Measurements from ENCODE around the gene ELAVL4.

Gene ELAVL4

DNA sequence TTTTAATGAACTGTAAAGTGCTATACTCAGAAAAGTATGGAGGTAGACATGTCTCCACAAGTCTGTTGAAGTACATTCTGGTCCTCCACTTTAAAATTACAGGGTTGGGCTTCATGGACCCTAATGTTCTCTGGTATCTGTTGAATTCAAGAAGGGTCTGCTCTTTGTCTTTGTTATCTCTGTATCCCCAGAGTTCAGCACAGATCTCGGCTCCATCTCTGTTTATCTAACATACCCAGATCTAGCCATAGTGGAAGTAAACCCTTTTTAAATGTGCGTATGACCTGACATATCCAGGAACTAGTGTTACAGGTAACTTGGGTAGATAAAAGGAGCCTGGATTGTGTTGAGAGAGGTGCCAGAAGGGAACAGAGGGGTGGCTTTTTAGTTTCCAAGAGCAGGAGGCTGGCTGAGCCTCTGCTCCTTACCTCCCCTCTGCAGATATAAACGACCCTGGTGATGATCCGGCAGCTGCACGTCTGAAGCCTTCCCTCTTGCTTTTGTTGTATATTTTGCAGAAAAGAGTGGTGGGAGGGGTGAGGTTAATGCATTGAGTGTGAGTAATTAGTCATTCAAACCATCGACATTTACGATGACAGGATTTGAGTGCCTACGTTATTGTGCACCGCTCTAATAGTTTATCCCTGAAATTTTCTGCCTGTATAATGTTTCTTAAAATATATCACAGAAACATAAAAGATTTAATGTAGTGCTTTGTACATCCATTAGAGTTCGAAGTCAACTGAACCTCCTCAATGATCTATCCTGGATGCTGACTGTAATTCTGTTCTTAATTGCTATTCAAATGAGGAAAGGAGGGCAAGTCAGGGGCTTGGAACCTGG, 30.8 kb downstream of the ELAVL4 start:
- TF ChIP-seq REST (IDR thresholded peaks at IDR 0.05; ENCODE audit: low read depth) = no peak
- no peak for TF ChIP-seq CEBPB (IDR thresholded peaks at IDR 0.05)
- no peak for TF ChIP-seq FOXM1 (IDR thresholded peaks at IDR 0.05; ENCODE audit: borderline replicate concordance, low read depth)
- no peak for TF ChIP-seq MAX (IDR thresholded peaks at IDR 0.05)
- TF ChIP-seq EGR1 (IDR thresholded peaks at IDR 0.05) = no peak
- TF ChIP-seq NFIC (IDR thresholded peaks at IDR 0.05) = no peak
- no peak for TF ChIP-seq TCF12 (IDR thresholded peaks at IDR 0.05; ENCODE audit: low read depth)
- no peak for TF ChIP-seq ZBTB7A (IDR thresholded peaks at IDR 0.05; ENCODE audit: low read depth)
- TF ChIP-seq CREB1 (IDR thresholded peaks at IDR 0.05; ENCODE audit: low read depth) = no peak

GRCh38 chr1:50140182-50140447, 31.4 kb downstream of the ELAVL4 start:
- TF ChIP-seq EP300 (IDR thresholded peaks at IDR 0.05; ENCODE audit: borderline replicate concordance) (no peak), TAF1 (IDR thresholded peaks at IDR 0.05; ENCODE audit: low read depth) (no peak), ZBTB7A (IDR thresholded peaks at IDR 0.05; ENCODE audit: low read depth) (no peak), NFIC (IDR thresholded peaks at IDR 0.05) (no peak), EGR1 (IDR thresholded peaks at IDR 0.05) (no peak), USF1 (IDR thresholded peaks at IDR 0.05) (no peak), YY1 (IDR thresholded peaks at IDR 0.05; ENCODE audit: low read depth) (no peak), FOXM1 (IDR thresholded peaks at IDR 0.05; ENCODE audit: borderline replicate concordance, low read depth) (no peak), CEBPB (IDR thresholded peaks at IDR 0.05) (no peak)

DNA sequence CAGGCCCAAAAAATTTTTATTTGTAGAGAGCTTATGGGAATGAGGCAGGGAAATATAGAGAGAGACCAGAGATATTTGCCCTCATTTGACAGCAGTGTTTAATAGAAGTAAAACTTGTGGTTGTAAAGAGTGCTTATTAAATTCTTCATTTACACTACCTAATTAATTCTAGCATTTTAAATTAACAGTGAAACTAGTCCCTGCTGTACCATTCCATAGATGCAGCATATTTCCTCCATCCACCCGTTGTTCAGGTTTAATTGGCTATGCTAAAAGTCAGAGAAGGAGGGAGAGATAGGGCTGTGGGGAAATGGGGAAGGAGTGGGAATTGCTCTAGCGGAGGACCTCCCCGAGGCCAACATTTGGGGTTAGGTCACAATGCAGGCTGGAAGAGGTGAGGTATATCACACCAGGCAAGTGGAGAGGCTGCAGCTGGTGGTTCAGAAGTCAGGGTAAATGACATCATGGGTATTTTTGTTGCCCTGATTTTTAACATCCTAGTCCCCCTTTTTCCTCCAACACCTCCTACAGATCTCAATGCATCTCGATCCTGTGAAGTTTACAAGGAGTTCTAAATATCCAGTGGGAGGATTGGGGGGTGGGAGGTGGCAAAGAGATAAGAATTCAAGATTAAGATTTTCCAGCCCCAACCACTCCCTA, 38.6 kb downstream of the ELAVL4 start:
- TF ChIP-seq MAX (IDR thresholded peaks at IDR 0.05) (no peak), EP300 (IDR thresholded peaks at IDR 0.05; ENCODE audit: borderline replicate concordance) (no peak), TCF12 (IDR thresholded peaks at IDR 0.05; ENCODE audit: low read depth) (no peak), TEAD4 (IDR thresholded peaks at IDR 0.05) (no peak), RAD21 (IDR thresholded peaks at IDR 0.05; ENCODE audit: low read depth) (no peak), YY1 (IDR thresholded peaks at IDR 0.05; ENCODE audit: low read depth) (no peak), USF1 (IDR thresholded peaks at IDR 0.05) (no peak), REST (IDR thresholded peaks at IDR 0.05; ENCODE audit: low read depth) (no peak), TAF1 (IDR thresholded peaks at IDR 0.05; ENCODE audit: low read depth) (no peak), EGR1 (IDR thresholded peaks at IDR 0.05) (no peak), CREB1 (IDR thresholded peaks at IDR 0.05; ENCODE audit: low read depth) (no peak), ZBTB7A (IDR thresholded peaks at IDR 0.05; ENCODE audit: low read depth) (no peak), NFIC (IDR thresholded peaks at IDR 0.05) (no peak)

- TF ChIP-seq CEBPB (IDR thresholded peaks at IDR 0.05) (no peak), EP300 (IDR thresholded peaks at IDR 0.05; ENCODE audit: borderline replicate concordance) (no peak), REST (IDR thresholded peaks at IDR 0.05; ENCODE audit: low read depth) (no peak), CREB1 (IDR thresholded peaks at IDR 0.05; ENCODE audit: low read depth) (no peak), YY1 (IDR thresholded peaks at IDR 0.05; ENCODE audit: low read depth) (no peak), USF1 (IDR thresholded peaks at IDR 0.05) (no peak), FOXM1 (IDR thresholded peaks at IDR 0.05; ENCODE audit: borderline replicate concordance, low read depth) (no peak), MAX (IDR thresholded peaks at IDR 0.05) (no peak), RAD21 (IDR thresholded peaks at IDR 0.05; ENCODE audit: low read depth) (no peak), TAF1 (IDR thresholded peaks at IDR 0.05; ENCODE audit: low read depth) (no peak), NFIC (IDR thresholded peaks at IDR 0.05) (no peak)
These were observed 39.6 kb downstream of the ELAVL4 start for GRCh38 chr1:50148142-50148923.

All from Ishikawa (cell line).